GM18502 (cell line): ENCODE data around the gene KCNC4.
A peak's percentile ranks its signal among the peaks of the same experiment; 100 is the strongest.

Source experiments
- ATAC-seq: cut with Tn5 transposase; IDR thresholded peaks from one replicate; pipeline ENCODE4 v1.9.1; 2021; ENCODE audit warnings: mild to moderate bottlenecking; ENCODE audit not compliant: unreplicated experiment, poor library complexity

The KCNC4 gene

DNA sequence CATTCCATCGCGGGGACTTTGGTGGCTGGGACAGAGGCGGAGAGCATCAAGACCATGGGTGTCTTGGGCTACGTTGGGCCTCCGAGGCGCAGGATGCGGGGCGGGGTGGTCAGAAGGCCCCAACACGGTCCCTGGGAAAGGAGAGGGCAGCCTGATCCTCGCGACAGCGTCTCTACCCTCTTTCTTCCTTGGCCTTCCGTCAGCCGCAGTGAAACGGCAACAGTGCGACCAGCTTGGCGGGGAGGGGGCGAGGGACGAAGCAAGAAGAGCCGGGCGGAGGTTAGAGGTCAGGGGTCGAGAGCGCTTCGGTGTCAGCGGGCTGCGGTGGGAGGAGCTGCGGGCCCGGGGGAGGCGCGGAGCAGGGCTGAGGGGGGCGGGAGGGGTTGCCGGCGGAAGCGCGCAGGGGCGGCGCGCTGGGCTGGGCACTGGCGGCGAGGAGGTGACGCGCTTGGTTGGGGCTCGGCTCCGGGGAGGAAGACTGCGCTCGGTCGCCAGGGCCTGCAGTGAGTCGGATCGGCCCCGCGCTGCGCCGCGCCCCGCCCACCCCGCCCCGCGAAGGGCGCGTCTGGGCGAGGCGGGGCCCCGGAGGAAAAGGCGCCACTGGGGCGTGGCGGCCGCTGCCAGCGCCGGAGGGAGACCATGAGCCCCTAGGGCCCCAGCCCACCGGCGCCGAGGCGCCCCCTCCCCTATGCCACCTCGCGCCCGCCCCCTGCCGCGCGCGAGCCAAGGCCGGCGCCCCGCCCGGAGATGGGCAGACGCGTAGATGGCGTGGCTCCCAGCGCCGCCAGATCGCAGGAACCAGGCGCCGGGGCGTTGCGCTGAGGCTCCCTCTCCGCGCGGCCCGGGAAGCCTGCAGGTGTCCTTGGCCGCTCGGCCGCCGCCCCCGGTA lies at the start of gene KCNC4:
Gene KCNC4, plus strand, starts transcription at position 600 of the 889 bp plus-strand sequence. CDS start 1,186 bp downstream, outside the sequence.
- peak; percentile 88 for ATAC-seq

DNA sequence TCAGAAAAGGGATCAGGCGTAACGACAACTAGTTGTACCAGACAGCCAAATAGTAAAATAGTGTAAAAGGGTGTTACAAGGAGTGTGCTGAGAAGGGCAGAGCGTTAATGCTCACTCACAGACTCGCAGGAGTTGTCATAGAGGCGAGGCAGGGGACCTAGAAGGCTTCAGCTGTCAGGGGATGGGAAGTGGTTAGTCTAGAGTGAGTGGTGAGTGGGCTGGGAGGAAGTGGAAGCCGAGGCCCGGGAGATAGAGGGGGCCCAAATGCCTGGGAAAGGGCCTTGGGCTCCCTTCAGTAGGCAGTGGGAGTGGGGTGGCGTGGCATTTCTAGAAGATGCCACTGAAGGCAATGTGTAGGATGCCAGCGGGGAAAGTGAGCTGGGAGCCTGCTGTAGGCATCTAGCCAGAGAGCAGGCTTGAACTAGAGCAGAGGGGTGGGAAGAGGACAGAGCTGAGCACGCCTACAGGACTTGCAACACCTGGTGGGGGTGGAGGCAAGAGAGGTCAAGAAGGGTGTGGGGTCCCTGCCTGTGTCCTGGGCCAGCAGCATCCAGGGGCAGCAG lies 49.5 kb upstream of the KCNC4 start:
- no peak for ATAC-seq

DNA sequence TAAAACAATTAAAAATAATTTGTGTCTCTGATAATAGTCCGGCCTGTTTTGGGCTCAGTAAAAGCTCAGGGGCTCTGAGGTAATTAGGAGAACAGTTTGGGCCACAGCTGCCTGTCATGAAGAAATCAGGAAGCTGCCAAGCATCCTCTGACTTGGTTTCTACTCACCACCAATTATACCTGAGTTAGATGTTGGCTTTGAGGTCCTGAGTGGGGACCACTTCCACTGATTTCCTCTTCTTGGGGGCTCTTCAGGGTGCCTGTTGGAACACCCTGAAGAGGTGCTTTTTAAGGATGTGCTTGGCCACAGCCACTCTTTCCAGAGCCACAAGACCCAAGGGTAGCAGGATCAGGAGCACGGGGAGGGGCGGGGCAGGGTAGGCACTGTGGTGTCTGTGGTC lies 48.9 kb upstream of the KCNC4 start:
- no peak for ATAC-seq

DNA sequence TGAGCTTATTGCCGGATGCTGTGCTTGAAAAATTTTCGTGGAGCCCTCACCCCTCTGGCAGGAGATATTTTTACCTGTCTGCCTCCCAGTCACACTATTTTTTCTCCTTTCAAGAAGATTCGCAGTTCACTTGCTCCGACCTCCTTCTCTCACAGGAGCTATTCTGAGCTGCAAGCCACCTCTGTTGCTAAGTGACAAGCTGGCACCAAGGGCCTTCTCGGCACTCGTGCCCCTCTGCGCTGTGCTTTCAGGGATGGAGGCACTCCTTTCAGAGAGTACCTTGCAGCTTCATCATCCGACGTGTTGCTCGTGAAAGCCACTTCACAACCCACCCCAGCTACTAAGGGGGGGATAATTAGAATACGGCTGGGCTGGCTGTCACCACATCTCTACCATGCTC lies 48.3 kb upstream of the KCNC4 start:
- no peak for ATAC-seq

DNA sequence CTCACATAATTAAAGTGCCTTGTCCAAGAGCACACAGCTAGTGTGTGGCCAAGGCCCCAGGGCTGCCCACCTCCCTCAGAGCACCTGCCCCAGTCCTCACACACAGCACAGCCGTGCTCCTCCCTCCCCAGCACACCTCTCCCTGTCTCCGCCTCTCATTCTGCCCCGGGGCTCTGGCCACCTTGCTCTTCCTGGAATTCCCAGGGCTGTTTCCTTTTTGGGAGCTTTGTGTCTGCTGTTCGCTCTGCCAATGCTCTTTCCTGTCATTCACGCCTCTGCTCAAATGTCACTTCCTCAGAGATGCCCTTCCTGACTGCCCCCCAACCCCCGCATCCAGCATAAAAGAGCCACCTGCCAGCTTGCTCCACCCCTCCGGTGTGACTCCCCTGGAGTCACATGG lies 46.5 kb upstream of the KCNC4 start:
- no peak for ATAC-seq

DNA sequence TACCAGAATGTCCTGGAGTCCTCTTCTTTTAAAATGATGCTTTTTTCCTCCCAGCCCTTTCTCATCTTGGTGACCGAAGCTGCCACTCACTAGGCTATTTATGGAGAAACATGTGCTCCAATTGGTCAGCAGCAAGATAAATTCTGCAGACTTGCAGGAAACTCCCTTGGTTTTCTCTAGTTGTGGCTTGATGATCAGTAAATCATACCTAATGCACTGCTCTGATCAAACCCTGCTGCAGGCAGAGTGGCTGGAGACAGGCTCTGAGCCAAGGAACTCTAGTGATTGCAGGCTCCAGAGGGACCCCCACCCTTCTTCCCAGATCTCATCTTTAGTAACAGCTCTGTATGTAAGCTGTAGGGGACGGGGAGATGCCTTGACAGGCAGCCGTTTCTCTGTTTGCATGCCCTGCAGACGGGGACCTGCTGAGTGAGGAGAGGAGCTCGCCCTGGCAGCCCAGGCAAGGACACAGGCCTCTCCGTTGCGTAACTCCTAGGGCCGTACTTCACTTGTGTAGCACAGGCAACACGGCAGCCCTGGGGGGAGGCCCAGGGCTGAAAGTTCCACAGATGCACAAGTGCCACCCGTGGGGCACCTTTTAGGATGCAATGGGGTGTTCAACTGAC lies 45.3 kb upstream of the KCNC4 start:
- ATAC-seq, result no peak

DNA sequence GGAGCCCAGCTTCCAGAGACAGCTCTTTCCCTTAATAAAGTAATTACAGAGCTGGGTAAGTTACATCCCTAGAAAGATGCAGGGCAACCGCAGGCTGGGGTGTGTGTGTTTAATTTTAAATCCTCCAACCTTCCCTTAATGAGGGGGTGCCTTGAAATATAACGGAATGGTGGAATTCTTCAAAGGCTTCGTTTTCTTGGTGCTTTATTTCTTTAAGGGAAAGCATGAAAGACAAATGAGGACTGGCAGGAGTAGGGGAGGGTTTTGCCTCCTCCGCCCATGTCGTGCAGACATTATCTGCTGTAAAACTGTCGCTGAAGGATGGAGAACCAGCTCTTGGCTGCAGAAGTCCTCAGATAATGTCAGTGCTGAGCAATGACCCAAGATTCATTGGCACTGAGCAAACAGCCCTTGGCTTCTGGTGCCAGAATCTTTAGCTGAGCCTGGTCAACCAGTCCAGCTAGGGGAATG lies 44.3 kb upstream of the KCNC4 start:
- ATAC-seq, result no peak

DNA sequence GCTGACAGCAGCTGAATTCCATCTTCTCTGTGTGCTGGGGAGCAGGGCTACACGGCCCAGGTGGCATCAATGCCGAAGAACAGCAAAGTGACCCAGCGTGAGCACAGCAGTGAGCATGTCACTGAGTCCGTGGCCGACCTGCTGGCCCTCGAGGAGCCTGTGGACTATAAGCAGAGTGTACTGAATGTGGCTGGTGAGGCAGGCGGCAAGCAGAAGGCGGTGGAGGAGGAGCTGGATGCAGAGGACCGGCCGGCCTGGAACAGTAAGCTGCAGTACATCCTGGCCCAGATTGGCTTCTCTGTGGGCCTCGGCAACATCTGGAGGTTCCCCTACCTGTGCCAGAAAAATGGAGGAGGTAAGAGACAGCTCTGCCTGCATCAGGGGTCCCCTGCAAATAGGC lies 43.3 kb upstream of the KCNC4 start:
- ATAC-seq, result no peak

GRCh38 chr1:110170766-110171733 lies 39.1 kb upstream of the KCNC4 start:
- ATAC-seq, result no peak

DNA sequence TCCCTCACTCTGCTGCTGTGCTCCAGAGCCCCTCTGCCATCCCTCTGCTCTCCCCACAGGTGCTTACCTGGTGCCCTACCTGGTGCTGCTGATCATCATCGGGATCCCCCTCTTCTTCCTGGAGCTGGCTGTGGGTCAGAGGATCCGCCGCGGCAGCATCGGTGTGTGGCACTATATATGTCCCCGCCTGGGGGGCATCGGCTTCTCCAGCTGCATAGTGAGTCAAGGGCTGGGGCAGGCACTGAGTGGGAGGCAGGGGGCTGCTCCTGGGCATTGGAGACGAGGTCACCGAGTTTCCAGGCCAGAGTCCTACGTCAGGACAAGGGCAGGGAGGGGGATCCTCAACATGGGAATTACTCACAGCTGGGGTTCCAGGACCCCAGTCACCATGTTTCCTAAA lies 38.1 kb upstream of the KCNC4 start:
- no peak for ATAC-seq

DNA sequence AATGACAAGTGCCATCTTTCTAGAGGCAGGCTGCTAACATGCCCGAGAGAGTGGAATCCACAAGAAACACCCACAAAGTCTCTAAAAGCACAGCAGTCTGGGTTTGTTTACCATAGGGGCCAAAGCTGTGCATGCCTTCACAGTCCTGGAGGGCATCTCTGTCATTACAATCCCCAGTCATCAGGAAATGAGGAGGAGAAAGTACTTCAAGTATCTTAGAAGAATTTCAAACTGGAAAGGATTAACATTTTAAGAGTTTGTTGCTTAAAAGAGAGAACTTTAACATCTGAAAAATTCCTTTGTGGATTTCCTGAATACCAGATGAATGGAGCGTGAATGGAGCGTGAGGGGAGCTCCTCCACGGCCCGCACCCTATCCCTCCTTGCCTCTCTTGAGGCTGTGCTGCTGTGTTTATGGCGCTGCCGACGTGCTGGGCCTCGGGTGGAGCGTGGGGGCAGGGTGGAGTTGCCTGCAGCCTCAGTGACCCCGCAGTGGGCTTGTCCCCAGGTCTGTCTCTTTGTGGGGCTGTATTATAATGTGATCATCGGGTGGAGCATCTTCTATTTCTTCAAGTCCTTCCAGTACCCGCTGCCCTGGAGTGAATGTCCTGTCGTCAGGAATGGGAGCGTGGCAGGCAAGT lies 36.5 kb upstream of the KCNC4 start:
- ATAC-seq, result no peak

DNA sequence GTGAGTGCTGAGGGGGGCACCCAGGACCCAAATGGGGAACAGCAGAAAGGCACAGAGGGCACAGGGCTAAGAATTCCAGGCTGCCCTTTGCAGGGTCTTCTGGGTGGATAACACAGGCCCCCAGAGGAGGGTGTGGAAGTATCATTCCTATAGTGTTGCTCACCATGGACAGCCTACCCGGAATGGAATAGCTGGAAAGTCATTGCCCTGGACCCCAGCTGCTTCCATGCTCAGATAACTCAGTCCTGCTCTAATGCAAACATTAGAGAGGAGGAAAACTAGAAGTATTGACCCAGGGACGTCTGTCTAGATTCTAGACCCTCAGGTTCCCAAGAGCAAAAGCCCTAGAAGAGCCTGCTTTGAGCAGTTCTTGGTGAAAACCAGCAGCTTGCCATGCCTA lies 35.2 kb upstream of the KCNC4 start:
- no peak for ATAC-seq

DNA sequence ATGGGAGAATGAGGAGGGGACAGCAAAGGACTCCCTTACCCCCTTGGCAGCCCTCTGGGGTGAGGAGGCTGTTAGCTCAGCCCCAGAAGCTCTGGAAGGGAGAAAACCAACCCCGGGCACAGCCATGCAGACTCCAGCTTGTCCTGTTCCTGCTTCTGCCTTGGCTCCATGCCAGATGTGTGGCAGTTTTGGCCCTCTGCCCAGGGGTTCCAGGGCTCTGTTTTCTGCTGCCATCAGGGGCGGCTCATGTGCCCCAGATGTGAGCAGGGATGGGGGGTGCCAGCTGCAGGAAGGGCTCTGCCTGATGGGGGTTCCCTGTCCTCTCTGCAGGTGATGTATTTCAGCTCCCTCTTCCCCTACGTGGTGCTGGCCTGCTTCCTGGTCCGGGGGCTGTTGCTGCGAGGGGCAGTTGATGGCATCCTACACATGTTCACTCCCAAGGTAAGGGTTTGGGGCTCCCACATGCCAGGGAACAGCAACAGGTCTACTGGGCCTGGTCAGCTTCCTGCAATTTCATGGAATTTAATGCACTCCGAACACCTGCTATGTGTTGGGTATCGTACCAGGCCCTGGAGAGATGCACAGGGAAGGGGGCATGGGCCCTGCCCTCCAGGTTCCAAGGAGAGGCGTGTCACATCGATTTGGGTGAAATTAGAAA lies 33.7 kb upstream of the KCNC4 start:
- no peak for ATAC-seq

DNA sequence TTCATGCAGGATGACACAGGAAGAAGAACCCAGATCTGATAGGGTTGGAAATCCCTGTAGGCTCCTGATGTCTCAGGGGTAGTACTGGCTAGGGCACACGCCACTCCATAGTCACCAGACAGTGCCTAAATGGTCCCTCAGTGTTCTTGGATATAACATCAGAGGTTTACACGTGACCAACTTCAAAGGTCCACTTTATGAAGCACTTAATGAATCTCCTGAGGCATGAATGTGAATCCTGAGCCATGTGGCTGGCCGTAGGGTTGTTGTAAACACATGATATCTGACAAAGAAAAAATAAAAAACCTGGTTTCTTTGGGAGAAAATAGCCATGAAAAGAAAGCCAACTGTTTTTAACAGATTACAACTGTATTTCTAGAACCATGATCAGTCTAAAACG lies 32.3 kb upstream of the KCNC4 start:
- no peak for ATAC-seq

DNA sequence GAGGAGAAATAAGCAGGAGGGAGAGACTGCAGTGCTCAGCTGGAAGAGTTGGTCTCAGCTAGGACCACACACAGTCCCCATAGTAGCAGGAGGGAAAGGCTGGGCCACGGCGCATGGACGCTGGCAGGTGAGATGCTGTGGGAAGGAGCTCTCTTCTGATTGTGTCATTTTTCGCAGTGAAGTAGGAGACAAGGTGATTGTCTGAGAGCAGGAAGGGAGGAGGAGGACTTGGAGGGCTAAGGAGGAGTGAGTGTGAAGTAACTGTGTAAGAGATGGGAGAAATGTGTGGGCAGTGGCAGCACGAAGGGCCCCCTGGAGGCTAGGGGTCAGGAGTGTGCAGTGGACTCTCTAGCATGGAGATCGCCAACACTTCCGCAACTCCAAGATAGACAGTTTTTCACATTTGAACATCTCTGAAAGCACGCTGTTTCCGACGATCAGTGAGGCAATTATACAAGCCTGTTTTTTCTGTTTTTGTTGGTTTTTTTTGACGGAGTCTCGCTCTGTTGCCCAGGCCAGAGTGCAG lies 26.4 kb upstream of the KCNC4 start:
- no peak for ATAC-seq

DNA sequence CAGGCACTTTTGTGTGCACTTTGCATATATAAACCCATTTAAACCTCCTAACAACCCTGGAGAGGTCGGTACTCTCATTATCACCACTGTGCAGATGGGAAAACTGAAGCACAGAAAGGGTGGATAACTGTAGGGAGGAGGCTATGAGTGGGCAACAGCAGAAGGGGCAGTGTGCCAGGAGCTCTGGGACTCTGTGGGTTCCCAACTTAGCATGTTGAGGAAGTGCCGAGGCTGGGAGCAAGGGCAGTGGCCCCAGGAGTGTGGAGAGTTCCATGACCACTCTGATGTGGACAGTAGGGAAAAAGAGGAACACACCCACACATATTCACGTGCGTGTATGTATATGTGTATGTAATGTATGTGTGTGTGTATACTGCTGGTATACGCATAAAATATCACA lies 25.7 kb upstream of the KCNC4 start:
- no peak for ATAC-seq

- ATAC-seq, result no peak
These were observed 24.9 kb upstream of the KCNC4 start for GRCh38 chr1:110185181-110185580.

DNA sequence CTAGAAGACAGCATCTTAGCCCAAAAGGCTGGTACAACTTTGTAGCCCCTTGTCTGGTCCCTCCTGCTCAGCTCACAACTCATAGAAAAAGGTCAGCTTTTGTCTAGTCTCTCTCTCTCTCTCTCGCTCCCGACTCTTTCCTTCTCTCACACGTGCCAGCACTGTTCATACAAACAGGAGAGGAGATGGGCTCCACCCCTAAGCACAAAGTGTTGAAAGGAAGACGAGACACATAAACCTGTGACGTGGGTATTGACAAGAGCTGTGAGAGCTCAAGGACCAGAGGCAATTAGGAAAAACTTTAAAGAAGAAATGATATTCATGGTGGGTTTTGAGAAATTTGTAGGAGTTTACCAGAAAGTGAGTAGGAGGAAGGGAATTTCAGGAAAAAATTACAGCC lies 23.6 kb upstream of the KCNC4 start:
- no peak for ATAC-seq
